ENCODE results near the gene PPARA.
"Not testable (repeated sequence)": the region's sequence is repeated elsewhere in the genome, so short reads cannot be mapped to it uniquely, and the experiment has no call there.

- TF ChIP-seq CTCF, POLR2A (IDR thresholded peaks at IDR 0.05): not testable (repeated sequence)
Observed at GRCh38 chr22:46132193-46132829, 18.0 kb upstream of the PPARA start.
